NB4 (cell line): ENCODE data around the gene GTF2H1.

Experiments
- MAX ChIP-seq: IDR thresholded peaks from 2 replicates; pipeline ENCODE4 v1.6.1; 2011; ENCODE audit warnings: low read depth, low read length
- POLR2A ChIP-seq: IDR thresholded peaks from 2 replicates; pipeline ENCODE4 v1.6.1; 2011; ENCODE audit warnings: mild to moderate bottlenecking; ENCODE audit not compliant: insufficient read length; ENCODE audit errors: extremely low read depth
- TF ChIP-seq, protein P1 (sequence below): IDR thresholded peaks from one replicate; pipeline ENCODE4 v1.5.1; 2012; ENCODE audit warnings: low read depth, low read length

- TF ChIP-seq POLR2A (no peak), MAX (no peak)
- TF ChIP-seq, protein P1, sequence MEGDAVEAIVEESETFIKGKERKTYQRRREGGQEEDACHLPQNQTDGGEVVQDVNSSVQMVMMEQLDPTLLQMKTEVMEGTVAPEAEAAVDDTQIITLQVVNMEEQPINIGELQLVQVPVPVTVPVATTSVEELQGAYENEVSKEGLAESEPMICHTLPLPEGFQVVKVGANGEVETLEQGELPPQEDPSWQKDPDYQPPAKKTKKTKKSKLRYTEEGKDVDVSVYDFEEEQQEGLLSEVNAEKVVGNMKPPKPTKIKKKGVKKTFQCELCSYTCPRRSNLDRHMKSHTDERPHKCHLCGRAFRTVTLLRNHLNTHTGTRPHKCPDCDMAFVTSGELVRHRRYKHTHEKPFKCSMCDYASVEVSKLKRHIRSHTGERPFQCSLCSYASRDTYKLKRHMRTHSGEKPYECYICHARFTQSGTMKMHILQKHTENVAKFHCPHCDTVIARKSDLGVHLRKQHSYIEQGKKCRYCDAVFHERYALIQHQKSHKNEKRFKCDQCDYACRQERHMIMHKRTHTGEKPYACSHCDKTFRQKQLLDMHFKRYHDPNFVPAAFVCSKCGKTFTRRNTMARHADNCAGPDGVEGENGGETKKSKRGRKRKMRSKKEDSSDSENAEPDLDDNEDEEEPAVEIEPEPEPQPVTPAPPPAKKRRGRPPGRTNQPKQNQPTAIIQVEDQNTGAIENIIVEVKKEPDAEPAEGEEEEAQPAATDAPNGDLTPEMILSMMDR = no peak
Measured at GRCh38 chr11:18404062-18404461, 81.7 kb downstream of the GTF2H1 start.
